Nephron (organoid): ENCODE results near the gene AP4S1.

Source experiments
- H3K27ac Mint-ChIP-seq, 3 experiments: 2 replicates each; pipeline ENCODE4 v1.8.0; 2020; ENCODE audit warnings: mixed read lengths in 3 of 3, mild to moderate bottlenecking in 2 of 3, moderate library complexity in 1 of 3
- H3K27me3 Mint-ChIP-seq: 2 replicates; pipeline ENCODE4 v1.8.0; 2021; ENCODE audit warnings: low read depth, mild to moderate bottlenecking, moderate library complexity, mixed read lengths
- H3K36me3 Mint-ChIP-seq: 2 replicates; pipeline ENCODE4 v1.8.0; 2020; ENCODE audit warnings: low read depth, mixed read lengths
- H3K4me1 Mint-ChIP-seq: 2 replicates; pipeline ENCODE4 v1.8.0; 2020; ENCODE audit warnings: mixed read lengths
- H3K4me3 Mint-ChIP-seq, 3 experiments: 2 replicates each; pipeline ENCODE4 v1.8.0; 2020; ENCODE audit warnings: mild to moderate bottlenecking in 3 of 3, mixed read lengths in 3 of 3, moderate library complexity in 2 of 3
- H3K9me3 Mint-ChIP-seq: 2 replicates; pipeline ENCODE4 v1.8.0; 2020; ENCODE audit warnings: mixed read lengths
- TF ChIP-seq, protein P1 (sequence below), 3 experiments: fragments of 200-600 bp; sonication (generic); IDR thresholded peaks; one replicate each; pipeline ENCODE4 v1.5.0; 2021; ENCODE audit warnings: antibody characterized with exemption in 3 of 3; ENCODE audit not compliant: unreplicated experiment in 3 of 3

Gene AP4S1

GRCh38 chr14:31096255-31096654 lies 70.8 kb downstream of the AP4S1 start:
- Mint-ChIP-seq H3K9me3 (no peaks in the 10 kb centered on the region), H3K36me3 (peaks cover 40% of the 10 kb centered on the region), H3K27me3 (no peaks in the 10 kb centered on the region), H3K4me1 (peaks cover 9% of the 10 kb centered on the region), H3K4me3 (no peak overlapping the region), H3K27ac (no peak overlapping the region)
- TF ChIP-seq, protein P1, sequence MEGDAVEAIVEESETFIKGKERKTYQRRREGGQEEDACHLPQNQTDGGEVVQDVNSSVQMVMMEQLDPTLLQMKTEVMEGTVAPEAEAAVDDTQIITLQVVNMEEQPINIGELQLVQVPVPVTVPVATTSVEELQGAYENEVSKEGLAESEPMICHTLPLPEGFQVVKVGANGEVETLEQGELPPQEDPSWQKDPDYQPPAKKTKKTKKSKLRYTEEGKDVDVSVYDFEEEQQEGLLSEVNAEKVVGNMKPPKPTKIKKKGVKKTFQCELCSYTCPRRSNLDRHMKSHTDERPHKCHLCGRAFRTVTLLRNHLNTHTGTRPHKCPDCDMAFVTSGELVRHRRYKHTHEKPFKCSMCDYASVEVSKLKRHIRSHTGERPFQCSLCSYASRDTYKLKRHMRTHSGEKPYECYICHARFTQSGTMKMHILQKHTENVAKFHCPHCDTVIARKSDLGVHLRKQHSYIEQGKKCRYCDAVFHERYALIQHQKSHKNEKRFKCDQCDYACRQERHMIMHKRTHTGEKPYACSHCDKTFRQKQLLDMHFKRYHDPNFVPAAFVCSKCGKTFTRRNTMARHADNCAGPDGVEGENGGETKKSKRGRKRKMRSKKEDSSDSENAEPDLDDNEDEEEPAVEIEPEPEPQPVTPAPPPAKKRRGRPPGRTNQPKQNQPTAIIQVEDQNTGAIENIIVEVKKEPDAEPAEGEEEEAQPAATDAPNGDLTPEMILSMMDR (IDR thresholded peaks at IDR 0.05; ENCODE audit: unreplicated experiment in 3 of 3) = no peak

DNA sequence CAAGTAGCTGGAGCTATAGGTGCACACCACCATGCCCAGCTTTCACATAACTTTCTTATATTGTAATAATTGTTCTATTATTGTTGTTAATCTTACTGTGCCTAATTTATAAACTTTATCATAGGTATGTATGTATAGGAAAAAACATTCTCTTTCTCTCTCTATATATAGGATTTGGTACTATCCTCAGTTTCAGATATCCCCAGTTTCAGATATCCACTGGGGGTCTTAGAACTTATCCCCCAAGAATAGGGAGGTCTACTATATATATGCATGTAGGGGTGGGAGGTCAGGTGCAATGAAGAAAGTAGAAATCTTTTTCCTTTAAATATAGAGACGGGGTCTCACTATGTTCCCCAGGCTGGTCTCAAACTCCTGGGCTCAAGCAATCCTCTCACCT lies 71.6 kb downstream of the AP4S1 start:
- Mint-ChIP-seq H3K4me3 (no peak overlapping the region), H3K27ac (no peak overlapping the region), H3K4me1 (peaks cover under 1% of the 10 kb centered on the region), H3K36me3 (peaks cover 48% of the 10 kb centered on the region), H3K27me3 (no peaks in the 10 kb centered on the region), H3K9me3 (no peaks in the 10 kb centered on the region)
- TF ChIP-seq, protein P1 (IDR thresholded peaks at IDR 0.05; ENCODE audit: unreplicated experiment in 3 of 3) = no peak

GRCh38 chr14:31106768-31107167 lies 81.3 kb downstream of the AP4S1 start:
- H3K27ac Mint-ChIP-seq = no peak overlapping the region
- H3K4me1 Mint-ChIP-seq = no peaks in the 10 kb centered on the region
- no peaks in the 10 kb centered on the region for H3K27me3 Mint-ChIP-seq
- H3K4me3 Mint-ChIP-seq = no peak overlapping the region
- H3K36me3 Mint-ChIP-seq = peaks cover 75% of the 10 kb centered on the region
- TF ChIP-seq, protein P1 (IDR thresholded peaks at IDR 0.05; ENCODE audit: unreplicated experiment in 3 of 3) = no peak
- no peaks in the 10 kb centered on the region for H3K9me3 Mint-ChIP-seq

DNA sequence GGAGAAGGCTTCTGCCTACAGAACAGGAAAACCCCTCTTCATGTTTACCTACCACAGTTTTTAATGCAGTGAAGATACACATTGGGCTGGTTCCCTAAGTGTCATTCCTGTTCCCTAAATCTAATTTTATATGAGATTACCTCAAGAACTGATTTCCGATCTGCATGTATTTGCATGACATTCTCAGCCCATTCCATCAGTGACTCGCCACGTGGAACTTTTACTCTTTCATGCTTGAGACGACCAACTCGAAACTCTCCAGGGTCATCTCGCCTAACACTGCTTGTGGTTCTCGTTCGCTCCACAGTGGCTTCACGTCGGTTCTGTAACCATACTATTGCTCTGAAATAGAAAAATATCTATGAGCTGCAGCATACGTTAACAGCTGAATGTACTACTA lies 83.8 kb downstream of the AP4S1 start:
- H3K27me3 Mint-ChIP-seq = no peaks in the 10 kb centered on the region
- no peaks in the 10 kb centered on the region for H3K4me1 Mint-ChIP-seq
- H3K36me3 Mint-ChIP-seq = peaks cover 75% of the 10 kb centered on the region
- H3K9me3 Mint-ChIP-seq = no peaks in the 10 kb centered on the region
- H3K27ac Mint-ChIP-seq = no peak overlapping the region
- H3K4me3 Mint-ChIP-seq = no peak overlapping the region
- TF ChIP-seq, protein P1 (IDR thresholded peaks at IDR 0.05; ENCODE audit: unreplicated experiment in 3 of 3) = no peak

GRCh38 chr14:31110872-31111271 lies 85.4 kb downstream of the AP4S1 start:
- TF ChIP-seq, protein P1 (IDR thresholded peaks at IDR 0.05; ENCODE audit: unreplicated experiment in 3 of 3) = no peak

GRCh38 chr14:31113794-31114193 lies 88.3 kb downstream of the AP4S1 start:
- H3K4me3 Mint-ChIP-seq = no peak overlapping the region
- H3K9me3 Mint-ChIP-seq = no peaks in the 10 kb centered on the region
- H3K36me3 Mint-ChIP-seq = peaks cover 81% of the 10 kb centered on the region
- no peaks in the 10 kb centered on the region for H3K4me1 Mint-ChIP-seq
- H3K27me3 Mint-ChIP-seq = no peaks in the 10 kb centered on the region
- TF ChIP-seq, protein P1 (IDR thresholded peaks at IDR 0.05; ENCODE audit: unreplicated experiment in 3 of 3) = no peak
- H3K27ac Mint-ChIP-seq = no peak overlapping the region

More at GRCh38 chr14:31110872-31111271, 85.4 kb downstream of the AP4S1 start:
- no peaks in the 10 kb centered on the region for H3K4me1 Mint-ChIP-seq
- H3K27ac Mint-ChIP-seq = no peak overlapping the region
- H3K27me3 Mint-ChIP-seq = no peaks in the 10 kb centered on the region
- no peak overlapping the region for H3K4me3 Mint-ChIP-seq
- no peaks in the 10 kb centered on the region for H3K9me3 Mint-ChIP-seq
- peaks cover 69% of the 10 kb centered on the region for H3K36me3 Mint-ChIP-seq
